K562 (cell line): ENCODE results near the gene UQCRHL. TPM values are rescaled to one million over a fixed set of nuclear protein-coding genes. Genes with fewer than 3 reads are reported as not detected.

Experiments
- CXXC5 ChIP-seq: fragments of 250-450 bp; sonication (Bioruptor Pico); IDR thresholded peaks from 2 replicates; pipeline ENCODE4 v1.8.0; 2022; ENCODE audit warnings: inconsistent platforms, mild to moderate bottlenecking, moderate library complexity
- DPF2 ChIP-seq: fragments of 450-650 bp; IDR thresholded peaks from 2 replicates; pipeline ENCODE4 v1.6.1; 2016
- EP300 ChIP-seq: IDR thresholded peaks from 2 replicates; pipeline ENCODE4 v1.6.1; 2012; ENCODE audit warnings: low read length, improper control_type of control experiment
- ETV6 ChIP-seq, 3 experiments: fragments of 150-350 bp in 1 of 3; sonication (generic) in 1 of 3; formaldehyde crosslinking in 1 of 3; IDR thresholded peaks; 2 replicates each; pipeline versions ENCODE4 v1.6.1 to v1.8.0; 2014 to 2022; ENCODE audit warnings: borderline replicate concordance in 2 of 3, low read depth in 2 of 3, antibody characterized with exemption in 1 of 3, low read length in 1 of 3, mild to moderate bottlenecking in 1 of 3, missing genetic modification reagents in 1 of 3
- FOXA3 ChIP-seq, 2 experiments: fragments of 450-650 bp in 1 of 2; sonication (generic) in 1 of 2; formaldehyde crosslinking; IDR thresholded peaks in 1 of 2; conservative IDR thresholded peaks in 1 of 2; 2 replicates each; pipeline versions ENCODE4 v1.4.0 to v1.8.0; 2020 to 2022; ENCODE audit warnings: mild to moderate bottlenecking in 2 of 2, missing genetic modification reagents in 1 of 2
- GTF2E2 ChIP-seq: fragments of 200-800 bp; sonication (Bioruptor generic); IDR thresholded peaks from 2 replicates; pipeline ENCODE4 v1.6.1; 2016; ENCODE audit warnings: missing genetic modification characterization, missing compliant biosample characterization
- NR1H2 ChIP-seq: sonication (generic); formaldehyde crosslinking; IDR thresholded peaks from 2 replicates; pipeline ENCODE4 v1.4.0; 2020; ENCODE audit warnings: mild to moderate bottlenecking, missing genetic modification reagents
- RBM39 ChIP-seq: fragments of 200-400 bp; formaldehyde crosslinking; optimal IDR thresholded peaks from 2 replicates; pipeline ENCODE3; 2018; ENCODE audit warnings: low read depth, low read length
- SIN3A ChIP-seq, 2 experiments: fragments of 150-350 bp in 1 of 2; IDR thresholded peaks; 2 replicates each; pipeline ENCODE4 v1.6.1; 2011 to 2016; ENCODE audit warnings: borderline replicate concordance in 2 of 2, low read depth in 2 of 2, low read length in 2 of 2, mild to moderate bottlenecking in 2 of 2, moderate library complexity in 2 of 2; ENCODE audit not compliant: control insufficient read depth in 1 of 2
- SNIP1 ChIP-seq: fragments of 450-650 bp; IDR thresholded peaks from 2 replicates; pipeline ENCODE4 v1.7.1; 2017; ENCODE audit warnings: low read depth, mild to moderate bottlenecking
- TRIM25 ChIP-seq: fragments of 450-650 bp; IDR thresholded peaks from 2 replicates; pipeline ENCODE4 v1.7.0; 2016; ENCODE audit warnings: borderline replicate concordance
- ZBTB1 ChIP-seq: sonication (generic); formaldehyde crosslinking; IDR thresholded peaks from 2 replicates; pipeline ENCODE4 v1.8.1; 2023; ENCODE audit warnings: missing genetic modification reagents, low read depth, mild to moderate bottlenecking, borderline replicate concordance
- ZNF282 ChIP-seq: sonication (generic); formaldehyde crosslinking; IDR thresholded peaks from 2 replicates; pipeline ENCODE4 v1.8.1; 2023; ENCODE audit warnings: missing genetic modification reagents
- ZNF384 ChIP-seq: IDR thresholded peaks from 2 replicates; pipeline ENCODE4 v1.6.1; 2012; ENCODE audit warnings: low read depth, low read length, improper control_type of control experiment
- polyA plus RNA-seq, 8 experiments: library from polyadenylated mRNA; depleted of rRNA in 4 of 8; stranded (reverse) in 5 of 8; unstranded in 3 of 8; fragments of >200 nt; fragmentation: Nextera tagmentation in 2 of 8; fragmentation: Illumina TruSeq in 1 of 8; extraction: Ambion mirVana in 2 of 8; extraction: Trizol in 1 of 8; gene quantifications; 2 replicates each; pipeline versions ENCODE4 v1.2.1 to v1.2.3, GENCODE V29; 2011 to 2014; ENCODE audit warnings: inconsistent platforms in 1 of 8, missing spikeins in 1 of 8
- total RNA-seq, 7 experiments: library from RNA; depleted of rRNA in 6 of 7; stranded (reverse); fragments of >200 nt in 6 of 7; fragmentation: Illumina TruSeq in 2 of 7; extraction: Trizol in 2 of 7; gene quantifications; 2 replicates each; pipeline versions ENCODE4 v1.2.1 to v1.2.3, GENCODE V29; 2011 to 2021; ENCODE audit warnings: low replicate concordance in 1 of 7
- TF ChIP-seq, protein P1 (sequence below), 2 experiments: fragments of 450-650 bp; IDR thresholded peaks; 2 replicates each; pipeline ENCODE4 v1.6.1; 2018; ENCODE audit warnings: mild to moderate bottlenecking in 2 of 2, low read depth in 1 of 2; ENCODE audit not compliant: partially characterized antibody in 2 of 2
- TF ChIP-seq, protein P2 (sequence below): sonication (generic); formaldehyde crosslinking; IDR thresholded peaks from 2 replicates; pipeline ENCODE4 v1.8.0; 2022; ENCODE audit warnings: mild to moderate bottlenecking, missing genetic modification reagents, borderline replicate concordance
- TF ChIP-seq, protein P3 (sequence below): fragments of 250-450 bp; sonication (Bioruptor Pico); IDR thresholded peaks from 2 replicates; pipeline ENCODE4 v1.9.0; 2021; ENCODE audit warnings: mild to moderate bottlenecking

The UQCRHL gene
- total and polyA plus RNA-seq, 9 of the 15 experiments (the other 6 are each of a cell fraction or from before 2014, with no cell fraction given) = 5.1 to 41.3 (median 21.8) TPM

GRCh38 chr1:15848929-15849774 is 41.7 kb upstream of the UQCRHL start (continued):
- TF ChIP-seq GTF2E2 (tag) (no peak), CXXC5 (peak; percentile 62), NR1H2 (CRISPR knock-in tag) (no peak), SIN3A (IDR thresholded peaks at IDR 0.05; ENCODE audit: borderline replicate concordance in 2 of 2, control insufficient read depth in 1 of 2, low read depth in 2 of 2, low read length in 2 of 2) (peak; percentile 12 to 67; a peak in 2 of 4 replicates), ZNF282 (CRISPR knock-in tag) (no peak), FOXA3 (CRISPR knock-in tag; conservative IDR thresholded peaks at IDR 0.05 in 1 of 2, IDR thresholded peaks at IDR 0.05 in 1 of 2) (no peak), EP300 (peak; percentile 2; the same call in 1 of the 2 replicates), TRIM25 (no peak), DPF2 (no peak), ZNF384 (no peak), ZBTB1 (0 out of 2 replicates have a peak, but pooled peaks have one; percentile 33), ETV6 (IDR thresholded peaks at IDR 0.05; ENCODE audit: borderline replicate concordance in 1 of 2, low read depth in 2 of 2, low read length in 1 of 2) (no peak; a peak in 1 of 4 replicates), ETV6 (CRISPR knock-in tag; IDR thresholded peaks at IDR 0.05; ENCODE audit: borderline replicate concordance) (peak; percentile 84; the same call in 1 of the 2 replicates), RBM39 (no peak), SNIP1 (no peak)
- TF ChIP-seq, protein P1, sequence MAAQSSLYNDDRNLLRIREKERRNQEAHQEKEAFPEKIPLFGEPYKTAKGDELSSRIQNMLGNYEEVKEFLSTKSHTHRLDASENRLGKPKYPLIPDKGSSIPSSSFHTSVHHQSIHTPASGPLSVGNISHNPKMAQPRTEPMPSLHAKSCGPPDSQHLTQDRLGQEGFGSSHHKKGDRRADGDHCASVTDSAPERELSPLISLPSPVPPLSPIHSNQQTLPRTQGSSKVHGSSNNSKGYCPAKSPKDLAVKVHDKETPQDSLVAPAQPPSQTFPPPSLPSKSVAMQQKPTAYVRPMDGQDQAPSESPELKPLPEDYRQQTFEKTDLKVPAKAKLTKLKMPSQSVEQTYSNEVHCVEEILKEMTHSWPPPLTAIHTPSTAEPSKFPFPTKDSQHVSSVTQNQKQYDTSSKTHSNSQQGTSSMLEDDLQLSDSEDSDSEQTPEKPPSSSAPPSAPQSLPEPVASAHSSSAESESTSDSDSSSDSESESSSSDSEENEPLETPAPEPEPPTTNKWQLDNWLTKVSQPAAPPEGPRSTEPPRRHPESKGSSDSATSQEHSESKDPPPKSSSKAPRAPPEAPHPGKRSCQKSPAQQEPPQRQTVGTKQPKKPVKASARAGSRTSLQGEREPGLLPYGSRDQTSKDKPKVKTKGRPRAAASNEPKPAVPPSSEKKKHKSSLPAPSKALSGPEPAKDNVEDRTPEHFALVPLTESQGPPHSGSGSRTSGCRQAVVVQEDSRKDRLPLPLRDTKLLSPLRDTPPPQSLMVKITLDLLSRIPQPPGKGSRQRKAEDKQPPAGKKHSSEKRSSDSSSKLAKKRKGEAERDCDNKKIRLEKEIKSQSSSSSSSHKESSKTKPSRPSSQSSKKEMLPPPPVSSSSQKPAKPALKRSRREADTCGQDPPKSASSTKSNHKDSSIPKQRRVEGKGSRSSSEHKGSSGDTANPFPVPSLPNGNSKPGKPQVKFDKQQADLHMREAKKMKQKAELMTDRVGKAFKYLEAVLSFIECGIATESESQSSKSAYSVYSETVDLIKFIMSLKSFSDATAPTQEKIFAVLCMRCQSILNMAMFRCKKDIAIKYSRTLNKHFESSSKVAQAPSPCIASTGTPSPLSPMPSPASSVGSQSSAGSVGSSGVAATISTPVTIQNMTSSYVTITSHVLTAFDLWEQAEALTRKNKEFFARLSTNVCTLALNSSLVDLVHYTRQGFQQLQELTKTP (IDR thresholded peaks at IDR 0.05; ENCODE audit: low read depth in 1 of 2, partially characterized antibody in 2 of 2) = peak; percentile 11 to 79
- TF ChIP-seq, protein P2, sequence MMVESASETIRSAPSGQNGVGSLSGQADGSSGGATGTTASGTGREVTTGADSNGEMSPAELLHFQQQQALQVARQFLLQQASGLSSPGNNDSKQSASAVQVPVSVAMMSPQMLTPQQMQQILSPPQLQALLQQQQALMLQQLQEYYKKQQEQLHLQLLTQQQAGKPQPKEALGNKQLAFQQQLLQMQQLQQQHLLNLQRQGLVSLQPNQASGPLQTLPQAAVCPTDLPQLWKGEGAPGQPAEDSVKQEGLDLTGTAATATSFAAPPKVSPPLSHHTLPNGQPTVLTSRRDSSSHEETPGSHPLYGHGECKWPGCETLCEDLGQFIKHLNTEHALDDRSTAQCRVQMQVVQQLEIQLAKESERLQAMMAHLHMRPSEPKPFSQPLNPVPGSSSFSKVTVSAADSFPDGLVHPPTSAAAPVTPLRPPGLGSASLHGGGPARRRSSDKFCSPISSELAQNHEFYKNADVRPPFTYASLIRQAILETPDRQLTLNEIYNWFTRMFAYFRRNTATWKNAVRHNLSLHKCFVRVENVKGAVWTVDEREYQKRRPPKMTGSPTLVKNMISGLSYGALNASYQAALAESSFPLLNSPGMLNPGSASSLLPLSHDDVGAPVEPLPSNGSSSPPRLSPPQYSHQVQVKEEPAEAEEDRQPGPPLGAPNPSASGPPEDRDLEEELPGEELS (CRISPR knock-in tag) = peak; percentile 78; the same call in 1 of the 2 replicates
- TF ChIP-seq, protein P3, sequence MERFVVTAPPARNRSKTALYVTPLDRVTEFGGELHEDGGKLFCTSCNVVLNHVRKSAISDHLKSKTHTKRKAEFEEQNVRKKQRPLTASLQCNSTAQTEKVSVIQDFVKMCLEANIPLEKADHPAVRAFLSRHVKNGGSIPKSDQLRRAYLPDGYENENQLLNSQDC = no peak
